ENCODE data around the gene DMWD.

DMWD gene

DNA sequence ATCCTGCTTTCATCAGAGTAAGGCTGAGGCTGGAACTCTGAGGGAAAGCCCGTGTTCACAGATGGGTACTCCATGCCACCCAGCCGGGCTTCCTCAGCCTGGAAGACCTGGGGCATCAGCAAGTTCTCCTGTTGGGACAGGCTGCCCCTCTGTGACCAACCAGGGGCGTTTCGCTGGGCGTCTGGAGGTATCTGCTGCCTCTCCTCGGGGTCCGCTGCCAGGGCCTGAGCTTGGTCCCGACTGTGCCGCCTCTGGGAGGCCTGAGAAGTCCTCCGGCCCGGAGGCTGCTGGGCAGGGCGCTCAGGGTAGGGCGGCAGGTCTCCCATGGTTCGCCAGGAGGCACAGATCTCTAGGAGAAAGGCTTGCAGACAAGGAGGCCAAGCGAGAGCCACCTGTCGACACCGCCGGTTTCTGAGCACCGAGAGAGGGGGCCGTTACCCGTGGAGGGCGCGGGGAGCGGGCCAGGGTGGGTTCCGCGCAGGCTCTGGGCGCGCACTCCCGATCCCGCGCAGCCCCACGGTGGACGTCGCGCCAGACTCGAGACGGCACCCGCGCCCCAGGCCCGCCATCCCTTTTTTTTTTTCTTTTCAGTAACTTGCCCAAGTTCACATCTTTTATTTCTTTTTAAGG, 22.3 kb upstream of the DMWD start, which contains the start of gene RSPH6A:
Gene RSPH6A (minus strand): TSS at position 458 of the 630 bp plus-strand sequence. CDS start 132 bp downstream, at position 326.
- no peak for TF ChIP-seq CTCF (IDR thresholded peaks at IDR 0.05)

- TF ChIP-seq CTCF (IDR thresholded peaks at IDR 0.05), result no peak
These were observed 21.6 kb upstream of the DMWD start for GRCh38 chr19:45814166-45814780.

- no peak for TF ChIP-seq CTCF (IDR thresholded peaks at IDR 0.05)
These were observed 19.7 kb upstream of the DMWD start for GRCh38 chr19:45812297-45812696.

GRCh38 chr19:45809643-45810159, 17.1 kb upstream of the DMWD start:
- TF ChIP-seq CTCF (IDR thresholded peaks at IDR 0.05), result no peak

DNA sequence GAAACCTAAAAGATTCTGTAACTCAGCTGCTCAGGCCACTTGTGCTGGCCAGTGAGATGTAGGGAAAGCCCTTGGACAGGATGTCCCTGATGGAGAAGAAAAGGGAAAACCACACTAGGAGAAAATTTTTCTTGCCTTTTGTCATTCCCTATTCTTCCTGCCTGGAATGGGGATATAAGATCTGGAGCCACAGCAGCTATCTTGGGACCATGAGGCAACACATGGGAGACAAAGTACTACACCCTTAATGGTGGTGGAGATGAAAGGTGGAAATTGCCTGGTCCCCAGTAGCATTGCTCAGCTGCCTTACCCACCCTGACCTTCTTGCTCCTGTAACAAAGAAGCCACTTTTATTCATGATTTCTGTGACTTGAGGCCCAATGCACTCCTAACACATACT, 13.1 kb upstream of the DMWD start:
- no peak for TF ChIP-seq CTCF (IDR thresholded peaks at IDR 0.05)

- TF ChIP-seq CTCF (IDR thresholded peaks at IDR 0.05), result no peak
These were observed 12.2 kb upstream of the DMWD start for GRCh38 chr19:45804959-45805230.

- TF ChIP-seq CTCF (IDR thresholded peaks at IDR 0.05), result no peak
These were observed 11.7 kb upstream of the DMWD start for GRCh38 chr19:45804140-45804958.
